Cardiac muscle cell (in vitro differentiated cells and primary cell): ENCODE results near the gene IL1RN. TPM values are rescaled to one million over a fixed set of nuclear protein-coding genes. Genes with fewer than 3 reads are reported as not detected.

Experiments
- DNase-seq, 2 donors: peaks; one replicate each; pipeline versions ENCODE4 v3.0.0 to v3.0.0-alpha.2; 2010 to 2017; ENCODE audit warnings: low read depth in 1 of 2, low spot score in 1 of 2
- H3K27ac ChIP-seq: fragments of 200-600 bp; sonication (generic); 2 replicates; pipeline ENCODE4 v1.5.1; 2016
- H3K27me3 ChIP-seq: fragments of 200-600 bp; sonication (generic); 2 replicates; pipeline ENCODE4 v1.6.0; 2016; ENCODE audit warnings: control low read depth
- H3K36me3 ChIP-seq: fragments of 200-600 bp; sonication (generic); 2 replicates; pipeline ENCODE4 v1.5.1; 2016; ENCODE audit warnings: control low read depth
- H3K4me1 ChIP-seq: fragments of 200-600 bp; sonication (generic); 2 replicates; pipeline ENCODE4 v1.8.1; 2017; ENCODE audit warnings: low read depth, mild to moderate bottlenecking, mixed run types
- H3K4me3 ChIP-seq: fragments of 200-600 bp; sonication (generic); 2 replicates; pipeline ENCODE4 v1.5.1; 2016; ENCODE audit warnings: mild to moderate bottlenecking
- H3K9me3 ChIP-seq: fragments of 200-600 bp; sonication (generic); 2 replicates; pipeline ENCODE4 v1.5.1; 2017; ENCODE audit warnings: low read depth, mild to moderate bottlenecking, control low read depth
- CTCF ChIP-seq: IDR thresholded peaks from 2 replicates; pipeline ENCODE4 v1.5.1; 2012; ENCODE audit warnings: low read depth, mild to moderate bottlenecking, low read length
- polyA plus RNA-seq: library from polyadenylated mRNA; unstranded; fragments of >200 nt; fragmentation: Nextera tagmentation; extraction: Ambion mirVana; gene quantifications from 2 replicates; pipeline ENCODE4 v1.2.1, GENCODE V29; 2016
- total RNA-seq: library from RNA; depleted of rRNA; stranded (reverse); fragments of >200 nt; gene quantifications from 2 replicates; pipeline ENCODE4 v1.2.3, GENCODE V29; 2016

The IL1RN gene
- total and polyA plus RNA-seq, 2 experiments from 2014 or later: not detected

GRCh38 chr2:113118263-113118657, 9.1 kb upstream of the IL1RN start:
- H3K27ac ChIP-seq: no peak overlapping the region
- no peaks in the 10 kb centered on the region for H3K27me3 ChIP-seq
- H3K36me3 ChIP-seq: no peaks in the 10 kb centered on the region
- no peak for DNase-seq
- no peak overlapping the region for H3K4me3 ChIP-seq
- no peaks in the 10 kb centered on the region for H3K9me3 ChIP-seq
- no peak for TF ChIP-seq CTCF
- no peaks in the 10 kb centered on the region for H3K4me1 ChIP-seq

- Histone ChIP-seq H3K36me3 (no peaks in the 10 kb centered on the region), H3K4me3 (no peak overlapping the region), H3K9me3 (no peaks in the 10 kb centered on the region), H3K4me1 (no peaks in the 10 kb centered on the region), H3K27me3 (no peaks in the 10 kb centered on the region), H3K27ac (no peak overlapping the region)
- DNase-seq: no peak
- TF ChIP-seq CTCF: no peak
These were observed 8.3 kb upstream of the IL1RN start for GRCh38 chr2:113119111-113119510.

- no peak for DNase-seq
- Histone ChIP-seq H3K9me3 (no peaks in the 10 kb centered on the region), H3K36me3 (no peaks in the 10 kb centered on the region), H3K27me3 (no peaks in the 10 kb centered on the region), H3K4me1 (no peaks in the 10 kb centered on the region), H3K4me3 (no peak overlapping the region), H3K27ac (no peak overlapping the region)
- no peak for TF ChIP-seq CTCF
These were observed 6.5 kb upstream of the IL1RN start for GRCh38 chr2:113120861-113121260.

- Histone ChIP-seq H3K27me3 (no peaks in the 10 kb centered on the region), H3K27ac (no peak overlapping the region), H3K4me1 (no peaks in the 10 kb centered on the region), H3K4me3 (no peak overlapping the region), H3K36me3 (no peaks in the 10 kb centered on the region), H3K9me3 (no peaks in the 10 kb centered on the region)
- no peak for TF ChIP-seq CTCF
- DNase-seq: no peak
These were observed 5.0 kb upstream of the IL1RN start for GRCh38 chr2:113122364-113122763.

GRCh38 chr2:113123726-113124125, 3.7 kb upstream of the IL1RN start:
- TF ChIP-seq CTCF: no peak
- no peaks in the 10 kb centered on the region for H3K27me3 ChIP-seq

More at GRCh38 chr2:113123726-113124125, 3.7 kb upstream of the IL1RN start:
- H3K9me3 ChIP-seq: no peaks in the 10 kb centered on the region
- no peaks in the 10 kb centered on the region for H3K36me3 ChIP-seq
- no peak overlapping the region for H3K27ac ChIP-seq
- H3K4me3 ChIP-seq: no peak overlapping the region
- no peaks in the 10 kb centered on the region for H3K4me1 ChIP-seq
- no peak for DNase-seq
